IPS-18a (cell line): ENCODE results near the gene MLLT10.

Experiments used
- H3K27ac ChIP-seq: one replicate; pipeline ENCODE4 v1.5.1; 2013; ENCODE audit warnings: low read length
- H3K27me3 ChIP-seq: one replicate; pipeline ENCODE4 v1.6.1; 2013; ENCODE audit warnings: mild to moderate bottlenecking, low read length; ENCODE audit not compliant: control insufficient read depth, insufficient read depth
- H3K36me3 ChIP-seq: one replicate; pipeline ENCODE4 v1.6.1; 2013; ENCODE audit warnings: low read depth, low read length; ENCODE audit not compliant: control insufficient read depth
- H3K4me1 ChIP-seq: one replicate; pipeline ENCODE4 v1.6.1; 2013; ENCODE audit warnings: low read depth, low read length; ENCODE audit not compliant: control insufficient read depth
- H3K4me3 ChIP-seq: one replicate; pipeline ENCODE4 v1.5.1; 2013; ENCODE audit warnings: low read length
- H3K9ac ChIP-seq: one replicate; pipeline ENCODE4 v1.6.1; 2013; ENCODE audit warnings: mild to moderate bottlenecking, low read length, moderate library complexity
- H3K9me3 ChIP-seq: one replicate; pipeline ENCODE4 v1.6.1; 2013; ENCODE audit warnings: low read depth, low read length; ENCODE audit not compliant: control insufficient read depth

MLLT10 gene

GRCh38 chr10:21514129-21514817, 19.8 kb upstream of the MLLT10 start:
- Histone ChIP-seq H3K4me3 (peak overlapping the region; percentile 71), H3K9me3 (no peaks in the 10 kb centered on the region), H3K4me1 (peaks cover 61% of the 10 kb centered on the region), H3K27ac (no peak overlapping the region), H3K36me3 (no peaks in the 10 kb centered on the region), H3K27me3 (peaks cover 30% of the 10 kb centered on the region), H3K9ac (peak overlapping the region; percentile 57)

- Histone ChIP-seq H3K4me3 (peak overlapping the region; percentile 71), H3K27ac (no peak overlapping the region), H3K27me3 (peaks cover 36% of the 10 kb centered on the region), H3K9me3 (no peaks in the 10 kb centered on the region), H3K4me1 (peaks cover 65% of the 10 kb centered on the region), H3K36me3 (no peaks in the 10 kb centered on the region), H3K9ac (peak overlapping the region; percentile 57)
Measured at GRCh38 chr10:21514818-21515351, 19.1 kb upstream of the MLLT10 start.

- Histone ChIP-seq H3K9ac (peak overlapping the region; percentile 57), H3K9me3 (no peaks in the 10 kb centered on the region), H3K36me3 (no peaks in the 10 kb centered on the region), H3K27ac (no peak overlapping the region), H3K4me1 (peaks cover 69% of the 10 kb centered on the region), H3K27me3 (peaks cover 43% of the 10 kb centered on the region), H3K4me3 (peak overlapping the region; percentile 71)
Measured at GRCh38 chr10:21515361-21516241, 18.4 kb upstream of the MLLT10 start.

- H3K27me3 ChIP-seq: peaks cover 50% of the 10 kb centered on the region
- peak overlapping the region; percentile 57 for H3K9ac ChIP-seq
- H3K27ac ChIP-seq: no peak overlapping the region
- H3K9me3 ChIP-seq: no peaks in the 10 kb centered on the region
- H3K4me1 ChIP-seq: peaks cover 69% of the 10 kb centered on the region
- H3K36me3 ChIP-seq: no peaks in the 10 kb centered on the region
- H3K4me3 ChIP-seq: peak overlapping the region; percentile 71
Measured at GRCh38 chr10:21516242-21517131, 17.5 kb upstream of the MLLT10 start.

GRCh38 chr10:21517134-21518031, 16.6 kb upstream of the MLLT10 start:
- peaks cover 68% of the 10 kb centered on the region for H3K4me1 ChIP-seq
- H3K9ac ChIP-seq: peak overlapping the region; percentile 49
- no peaks in the 10 kb centered on the region for H3K36me3 ChIP-seq
- H3K27me3 ChIP-seq: peaks cover 50% of the 10 kb centered on the region
- H3K9me3 ChIP-seq: no peaks in the 10 kb centered on the region
- H3K27ac ChIP-seq: no peak overlapping the region
- peak overlapping the region; percentile 81 for H3K4me3 ChIP-seq

GRCh38 chr10:21518149-21518640, 15.8 kb upstream of the MLLT10 start:
- H3K9me3 ChIP-seq: no peaks in the 10 kb centered on the region
- H3K4me1 ChIP-seq: peaks cover 68% of the 10 kb centered on the region
- H3K4me3 ChIP-seq: peak overlapping the region; percentile 81
- H3K27ac ChIP-seq: no peak overlapping the region
- peaks cover 50% of the 10 kb centered on the region for H3K27me3 ChIP-seq
- no peaks in the 10 kb centered on the region for H3K36me3 ChIP-seq
- peak overlapping the region; percentile 49 for H3K9ac ChIP-seq

GRCh38 chr10:21518641-21519396, 15.2 kb upstream of the MLLT10 start:
- Histone ChIP-seq H3K27me3 (peaks cover 46% of the 10 kb centered on the region), H3K36me3 (no peaks in the 10 kb centered on the region), H3K9ac (peak overlapping the region; percentile 44), H3K9me3 (no peaks in the 10 kb centered on the region), H3K4me3 (peak overlapping the region; percentile 81), H3K4me1 (peaks cover 69% of the 10 kb centered on the region), H3K27ac (no peak overlapping the region)

- Histone ChIP-seq H3K9ac (peak overlapping the region; percentile 44), H3K27me3 (peaks cover 42% of the 10 kb centered on the region), H3K27ac (no peak overlapping the region)
Measured at GRCh38 chr10:21519397-21519933, 14.6 kb upstream of the MLLT10 start.

GRCh38 chr10:21519941-21520436, 14.0 kb upstream of the MLLT10 start:
- peak overlapping the region; percentile 44 for H3K9ac ChIP-seq
- no peaks in the 10 kb centered on the region for H3K36me3 ChIP-seq
- peak overlapping the region; percentile 81 for H3K4me3 ChIP-seq

More at GRCh38 chr10:21519397-21519933, 14.6 kb upstream of the MLLT10 start:
- no peaks in the 10 kb centered on the region for H3K36me3 ChIP-seq
- H3K4me3 ChIP-seq: peak overlapping the region; percentile 81
- no peaks in the 10 kb centered on the region for H3K9me3 ChIP-seq
- peaks cover 69% of the 10 kb centered on the region for H3K4me1 ChIP-seq

More at GRCh38 chr10:21519941-21520436, 14.0 kb upstream of the MLLT10 start:
- no peaks in the 10 kb centered on the region for H3K9me3 ChIP-seq
- peaks cover 37% of the 10 kb centered on the region for H3K27me3 ChIP-seq
- no peak overlapping the region for H3K27ac ChIP-seq
- peaks cover 64% of the 10 kb centered on the region for H3K4me1 ChIP-seq
